ENCODE results near the gene FAM50B.

The FAM50B gene

DNA sequence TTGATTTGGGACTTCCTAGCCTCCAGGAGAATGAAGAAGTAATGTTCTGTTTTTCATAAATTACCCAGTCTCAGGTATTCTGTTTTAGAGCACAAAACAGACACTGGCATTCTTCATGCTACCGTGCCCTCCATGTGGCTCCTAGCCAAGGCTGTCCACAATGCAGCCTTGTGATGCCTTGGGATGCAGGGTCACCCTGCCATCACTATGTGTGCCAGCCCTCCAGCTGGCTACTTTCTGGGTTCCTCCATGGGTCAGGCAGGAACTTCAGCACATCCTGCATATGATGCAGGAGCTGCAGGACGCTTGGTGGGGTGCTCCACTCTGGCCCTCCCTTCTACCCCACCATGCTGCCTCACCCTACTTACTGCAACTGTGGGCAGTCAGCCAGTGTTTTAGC is 38.0 kb upstream of the FAM50B start:
- POLR2A ChIA-PET (ENCODE audit: low non-redundant PET) = no interaction called here
- no peak for TF ChIP-seq CTCF (conservative IDR thresholded peaks at IDR 0.05; ENCODE audit: low read depth)
- peak overlapping the region; percentile 98 for H3K27ac ChIP-seq
- CTCF ChIA-PET = no interaction called here
- no peak for DNase-seq (ENCODE audit: low spot score)

- CTCF ChIA-PET = no interaction called here
- no peak for DNase-seq (ENCODE audit: low spot score)
- TF ChIP-seq CTCF (conservative IDR thresholded peaks at IDR 0.05; ENCODE audit: low read depth) = no peak
- POLR2A ChIA-PET (ENCODE audit: low non-redundant PET) = interaction anchor here (1.3 kb wide), 1 partner anchor 63 kb away, joined by 4 read pairs; no protein-coding TSS in a partner anchor
- peak overlapping the region; percentile 73 for H3K27ac ChIP-seq
These were observed 36.6 kb upstream of the FAM50B start for GRCh38 chr6:3812596-3812995.

GRCh38 chr6:3813150-3813780 is 35.9 kb upstream of the FAM50B start:
- CTCF ChIA-PET = no interaction called here
- DNase-seq (ENCODE audit: low spot score) = peak; percentile 82
- POLR2A ChIA-PET (ENCODE audit: low non-redundant PET) = interaction anchor here (0.7 to 1.3 kb wide), 2 partner anchors 36 to 64 kb away, joined by 3 to 4 read pairs; no protein-coding TSS in a partner anchor
- peak overlapping the region; percentile 73 for H3K27ac ChIP-seq
- no peak for TF ChIP-seq CTCF (conservative IDR thresholded peaks at IDR 0.05; ENCODE audit: low read depth)

GRCh38 chr6:3813918-3814317 is 35.3 kb upstream of the FAM50B start:
- no peak for TF ChIP-seq CTCF (conservative IDR thresholded peaks at IDR 0.05; ENCODE audit: low read depth)
- POLR2A ChIA-PET (ENCODE audit: low non-redundant PET) = no interaction called here
- CTCF ChIA-PET = interaction anchor here (0.7 kb wide), 1 partner anchor 35 kb away, joined by 4 read pairs; the partner anchor contains the start of gene FAM50B
- H3K27ac ChIP-seq = peak overlapping the region; percentile 73; the same call in 1 of the 2 replicates
- no peak for DNase-seq (ENCODE audit: low spot score)

DNA sequence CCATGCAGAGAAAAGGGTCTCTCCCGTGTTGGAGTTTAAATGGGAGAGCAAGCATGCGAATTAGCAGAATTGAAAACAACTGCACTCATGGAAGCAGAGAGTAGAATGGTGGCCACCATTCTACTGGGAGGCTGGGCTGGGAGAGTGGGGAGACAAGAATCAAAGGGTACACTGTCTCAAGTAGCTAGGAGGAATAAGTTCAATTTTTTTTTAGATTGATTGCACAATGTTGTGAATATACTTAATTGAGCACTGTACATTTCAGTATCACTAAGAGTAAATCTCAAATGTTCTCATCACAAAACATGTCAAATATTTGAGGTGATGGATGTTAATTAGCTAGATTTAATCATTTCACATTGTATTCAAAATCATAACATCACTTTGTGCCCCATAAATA is 34.6 kb upstream of the FAM50B start:
- DNase-seq (ENCODE audit: low spot score) = no peak
- no peak for TF ChIP-seq CTCF (conservative IDR thresholded peaks at IDR 0.05; ENCODE audit: low read depth)
- POLR2A ChIA-PET (ENCODE audit: low non-redundant PET) = no interaction called here
- CTCF ChIA-PET = interaction anchor here (0.6 to 0.7 kb wide), 2 partner anchors 34 to 79 kb away, joined by 3 to 4 read pairs; partner anchors contain the start of gene FAM50B
- H3K27ac ChIP-seq = no peak overlapping the region

- H3K27ac ChIP-seq = no peak overlapping the region
- CTCF ChIA-PET = no interaction called here
- DNase-seq (ENCODE audit: low spot score) = no peak
- POLR2A ChIA-PET (ENCODE audit: low non-redundant PET) = no interaction called here
- TF ChIP-seq CTCF (conservative IDR thresholded peaks at IDR 0.05; ENCODE audit: low read depth) = no peak
These were observed 32.9 kb upstream of the FAM50B start for GRCh38 chr6:3816251-3816650.
